COLO668 (cell line): ENCODE measurements around the gene C19orf25.
"Not testable (repeated sequence)": the region's sequence is repeated elsewhere in the genome, so short reads cannot be mapped to it uniquely, and the experiment has no call there.

Experiments
- DNase-seq: peaks from one replicate; lab custom pipeline; 2025; ENCODE audit not compliant: unreplicated experiment; lab: John Stamatoyannopoulos, UW

The C19orf25 gene

GRCh38 chr19:1478934-1479707 lies at the start of gene C19orf25:
C19orf25 (minus strand) TSS chr19:1479215; CDS start chr19:1478903, 312 bp downstream.
- DNase-seq, result peak; percentile 95

- no peak for DNase-seq
Observed at GRCh38 chr19:1527650-1528309, 48.8 kb upstream of the C19orf25 start.

- DNase-seq, result peak; percentile 35
Observed at GRCh38 chr19:1526979-1527649, 48.1 kb upstream of the C19orf25 start.

GRCh38 chr19:1526066-1526778 lies 47.2 kb upstream of the C19orf25 start:
- no peak for DNase-seq

- DNase-seq, result no peak
Observed at GRCh38 chr19:1525343-1525742, 46.3 kb upstream of the C19orf25 start.

- DNase-seq, result no peak
Observed at GRCh38 chr19:1524972-1525325, 45.9 kb upstream of the C19orf25 start.

GRCh38 chr19:1524287-1524971 lies 45.4 kb upstream of the C19orf25 start:
- no peak for DNase-seq

GRCh38 chr19:1523412-1524286 lies 44.6 kb upstream of the C19orf25 start, which contains the start of gene PLK5:
PLK5 (plus strand) TSS chr19:1524077; CDS start chr19:1526997, 2,920 bp downstream.
- no peak for DNase-seq

GRCh38 chr19:1522838-1523237 lies 43.8 kb upstream of the C19orf25 start:
- no peak for DNase-seq

GRCh38 chr19:1522061-1522460 lies 43.0 kb upstream of the C19orf25 start:
- no peak for DNase-seq

- DNase-seq, result no peak
Observed at GRCh38 chr19:1521636-1522035, 42.6 kb upstream of the C19orf25 start.

- no peak for DNase-seq
Observed at GRCh38 chr19:1520203-1520780, 41.3 kb upstream of the C19orf25 start.

GRCh38 chr19:1519802-1520201 lies 40.8 kb upstream of the C19orf25 start:
- DNase-seq, result not testable (repeated sequence)

GRCh38 chr19:1518471-1518870 lies 39.5 kb upstream of the C19orf25 start:
- no peak for DNase-seq

GRCh38 chr19:1516395-1516753 lies 37.4 kb upstream of the C19orf25 start:
- no peak for DNase-seq

GRCh38 chr19:1514986-1515721 lies 36.1 kb upstream of the C19orf25 start:
- no peak for DNase-seq

- no peak for DNase-seq
Observed at GRCh38 chr19:1514295-1514661, 35.3 kb upstream of the C19orf25 start.

- peak; percentile 54 for DNase-seq
Observed at GRCh38 chr19:1513499-1514294, 34.7 kb upstream of the C19orf25 start.
